ENCODE data around the gene LINGO4. TPM values are rescaled to one million over a fixed set of nuclear protein-coding genes. Genes with fewer than 3 reads are reported as not detected.

LINGO4 gene
- total RNA-seq, 1 experiment from 2014 or later, result not detected

DNA sequence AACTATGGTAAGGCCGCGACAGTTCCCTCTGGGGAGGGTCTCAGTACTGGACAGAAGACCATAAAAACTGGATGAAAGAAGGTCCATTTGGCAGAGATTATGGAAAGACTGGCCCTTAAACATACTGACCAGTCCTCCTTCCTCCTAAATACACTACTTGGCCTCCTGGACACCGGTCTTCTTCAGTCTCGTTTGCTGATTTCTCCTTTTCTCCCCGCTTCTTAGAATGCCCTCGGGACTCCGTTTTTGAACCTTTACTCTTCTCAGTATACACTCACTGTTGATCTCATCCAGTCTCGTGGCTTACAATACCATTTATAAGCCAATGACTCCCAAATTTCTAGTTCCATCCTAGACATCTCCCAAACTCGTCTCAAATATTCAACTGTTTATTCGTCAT is 41.2 kb downstream of the LINGO4 start:
- ChIA-PET CTCF (no interaction called here), POLR2A (ENCODE audit: low non-redundant PET) (no interaction called here)
- Histone ChIP-seq H3K36me3 (ENCODE audit: insufficient read depth, low read length, poor library complexity, severe bottlenecking) (peaks cover 30% of the 10 kb centered on the region), H3K4me1 (ENCODE audit: insufficient read depth, low read length, poor library complexity, severe bottlenecking) (peaks cover 10% of the 10 kb centered on the region), H3K4me3 (ENCODE audit: low read depth, low read length, poor library complexity, severe bottlenecking) (peak overlapping the region; percentile 80), H3K27me3 (replicated peaks; ENCODE audit: insufficient read depth, low read depth, low read length, poor library complexity) (no peaks in the 10 kb centered on the region), H3K9me3 (ENCODE audit: low read depth, low read length, poor library complexity, severe bottlenecking) (no peaks in the 10 kb centered on the region), H3K27ac (ENCODE audit: low read depth, low read length, poor library complexity, severe bottlenecking) (peak overlapping the region; percentile 86)
- intact Hi-C loops (cut with micrococcal nuclease; ENCODE audit: unreplicated experiment), result no loop called here
- TF ChIP-seq, protein P1, sequence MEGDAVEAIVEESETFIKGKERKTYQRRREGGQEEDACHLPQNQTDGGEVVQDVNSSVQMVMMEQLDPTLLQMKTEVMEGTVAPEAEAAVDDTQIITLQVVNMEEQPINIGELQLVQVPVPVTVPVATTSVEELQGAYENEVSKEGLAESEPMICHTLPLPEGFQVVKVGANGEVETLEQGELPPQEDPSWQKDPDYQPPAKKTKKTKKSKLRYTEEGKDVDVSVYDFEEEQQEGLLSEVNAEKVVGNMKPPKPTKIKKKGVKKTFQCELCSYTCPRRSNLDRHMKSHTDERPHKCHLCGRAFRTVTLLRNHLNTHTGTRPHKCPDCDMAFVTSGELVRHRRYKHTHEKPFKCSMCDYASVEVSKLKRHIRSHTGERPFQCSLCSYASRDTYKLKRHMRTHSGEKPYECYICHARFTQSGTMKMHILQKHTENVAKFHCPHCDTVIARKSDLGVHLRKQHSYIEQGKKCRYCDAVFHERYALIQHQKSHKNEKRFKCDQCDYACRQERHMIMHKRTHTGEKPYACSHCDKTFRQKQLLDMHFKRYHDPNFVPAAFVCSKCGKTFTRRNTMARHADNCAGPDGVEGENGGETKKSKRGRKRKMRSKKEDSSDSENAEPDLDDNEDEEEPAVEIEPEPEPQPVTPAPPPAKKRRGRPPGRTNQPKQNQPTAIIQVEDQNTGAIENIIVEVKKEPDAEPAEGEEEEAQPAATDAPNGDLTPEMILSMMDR (conservative IDR thresholded peaks at IDR 0.05; ENCODE audit: low read depth, low read length), result no peak
- TF ChIP-seq EZH2 (IDR thresholded peaks at IDR 0.05; ENCODE audit: borderline replicate concordance, low read depth, low read length, poor library complexity, severe bottlenecking), result no peak
- BruUV-seq (replicated peaks), result no TSS peak
- DNase-seq (ENCODE audit: low spot score), result no peak

DNA sequence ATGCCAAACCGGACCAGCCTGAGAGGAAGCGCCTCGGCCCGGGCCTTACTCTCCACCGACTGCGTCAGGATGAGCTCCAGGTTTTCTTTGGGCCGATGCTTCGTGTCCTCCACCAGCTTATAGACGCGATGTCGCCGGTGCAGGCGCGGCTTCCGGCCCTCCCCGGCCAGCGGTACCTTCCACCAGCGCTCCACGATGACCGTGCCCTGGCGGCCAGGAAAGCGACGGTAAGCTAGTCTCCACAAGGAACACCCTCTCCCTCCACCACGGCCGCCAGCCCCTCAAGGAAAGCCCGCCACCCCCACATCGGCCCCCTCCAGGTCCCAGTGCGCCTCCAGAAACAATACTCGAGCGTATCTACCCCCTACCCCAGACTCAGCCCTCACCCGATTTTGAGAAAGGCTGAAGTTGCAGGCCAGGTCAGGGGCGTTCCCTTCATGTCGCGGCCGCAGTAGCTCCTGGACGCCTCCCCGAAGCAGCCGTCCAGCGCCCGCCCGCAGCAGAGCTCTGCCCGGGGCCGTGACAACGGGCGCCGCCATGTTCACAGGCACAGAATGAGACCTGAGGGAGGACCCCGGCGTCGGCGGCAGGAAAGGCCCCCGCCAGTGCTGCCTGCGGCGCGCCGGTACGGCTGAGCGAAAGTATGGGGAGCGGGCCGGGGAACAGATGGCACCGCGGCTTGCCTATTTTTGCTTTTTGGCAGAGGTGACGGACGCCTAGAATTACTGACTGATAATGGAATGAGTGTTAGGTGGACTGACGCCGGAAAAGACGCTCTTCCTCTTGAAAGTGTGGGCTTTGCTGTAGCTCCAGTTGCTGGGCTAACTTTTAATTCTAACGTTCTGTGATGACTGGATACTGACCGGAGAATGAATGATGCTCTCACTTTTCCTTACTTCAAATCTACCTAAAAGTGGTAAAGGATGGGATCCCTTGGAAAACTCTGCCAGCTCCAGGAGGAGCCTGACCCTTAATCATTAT is 42.0 kb downstream of the LINGO4 start, which contains the start of gene MRPL9:
MRPL9 (minus strand) TSS at position 556 of the 981 bp plus-strand sequence; CDS start at position 539, 17 bp downstream.
- Histone ChIP-seq H3K9me3 (ENCODE audit: low read depth, low read length, poor library complexity, severe bottlenecking) (no peaks in the 10 kb centered on the region), H3K27me3 (replicated peaks; ENCODE audit: insufficient read depth, low read depth, low read length, poor library complexity) (no peaks in the 10 kb centered on the region), H3K27ac (ENCODE audit: low read depth, low read length, poor library complexity, severe bottlenecking) (peak within 1 kb of the TSS; percentile 86), H3K36me3 (ENCODE audit: insufficient read depth, low read length, poor library complexity, severe bottlenecking) (peaks cover 34% of the 10 kb centered on the region), H3K4me3 (ENCODE audit: low read depth, low read length, poor library complexity, severe bottlenecking) (peak within 1 kb of the TSS; percentile 80), H3K4me1 (ENCODE audit: insufficient read depth, low read length, poor library complexity, severe bottlenecking) (peaks cover 10% of the 10 kb centered on the region)
- TF ChIP-seq, protein P1 (conservative IDR thresholded peaks at IDR 0.05; ENCODE audit: low read depth, low read length), result no peak
- no peak for TF ChIP-seq EZH2 (IDR thresholded peaks at IDR 0.05; ENCODE audit: borderline replicate concordance, low read depth, low read length, poor library complexity, severe bottlenecking)
- intact Hi-C loops (cut with micrococcal nuclease; ENCODE audit: unreplicated experiment), result no loop called here
- POLR2A ChIA-PET (ENCODE audit: low non-redundant PET), result interaction anchor here (0.6 kb wide), 1 partner anchor 10 kb away, joined by 3 read pairs; no protein-coding TSS in a partner anchor
- DNase-seq (ENCODE audit: low spot score), result peak; percentile 91
- TSS peak; percentile 98 for BruUV-seq (replicated peaks)
- CTCF ChIA-PET, result no interaction called here

GRCh38 chr1:151760597-151761385 is 44.4 kb downstream of the LINGO4 start:
- no TSS peak for BruUV-seq (replicated peaks)

More at GRCh38 chr1:151760597-151761385, 44.4 kb downstream of the LINGO4 start:
- intact Hi-C loops (cut with micrococcal nuclease; ENCODE audit: unreplicated experiment), result no loop called here
- H3K4me1 ChIP-seq (ENCODE audit: insufficient read depth, low read length, poor library complexity, severe bottlenecking), result peaks cover 10% of the 10 kb centered on the region
- no peaks in the 10 kb centered on the region for H3K27me3 ChIP-seq (replicated peaks; ENCODE audit: insufficient read depth, low read depth, low read length, poor library complexity)
- TF ChIP-seq EZH2 (IDR thresholded peaks at IDR 0.05; ENCODE audit: borderline replicate concordance, low read depth, low read length, poor library complexity, severe bottlenecking), result no peak
- TF ChIP-seq, protein P1 (conservative IDR thresholded peaks at IDR 0.05; ENCODE audit: low read depth, low read length), result no peak
- H3K4me3 ChIP-seq (ENCODE audit: low read depth, low read length, poor library complexity, severe bottlenecking), result no peak overlapping the region
- peaks cover 38% of the 10 kb centered on the region for H3K36me3 ChIP-seq (ENCODE audit: insufficient read depth, low read length, poor library complexity, severe bottlenecking)
- DNase-seq (ENCODE audit: low spot score), result no peak
- POLR2A ChIA-PET (ENCODE audit: low non-redundant PET), result no interaction called here
- no peaks in the 10 kb centered on the region for H3K9me3 ChIP-seq (ENCODE audit: low read depth, low read length, poor library complexity, severe bottlenecking)
- CTCF ChIA-PET, result no interaction called here
- no peak overlapping the region for H3K27ac ChIP-seq (ENCODE audit: low read depth, low read length, poor library complexity, severe bottlenecking)
